Erythroblast (primary cell): ENCODE measurements around the gene GNRH2.

Experiments used
- GATA1 ChIP-seq: IDR thresholded peaks from 2 replicates; pipeline ENCODE4 v1.6.1; 2011; ENCODE audit warnings: low read depth, mild to moderate bottlenecking, control low read depth, low read length, moderate library complexity
- POLR2A ChIP-seq: IDR thresholded peaks from 2 replicates; pipeline ENCODE4 v1.6.1; 2011; ENCODE audit warnings: mild to moderate bottlenecking, low read length

DNA sequence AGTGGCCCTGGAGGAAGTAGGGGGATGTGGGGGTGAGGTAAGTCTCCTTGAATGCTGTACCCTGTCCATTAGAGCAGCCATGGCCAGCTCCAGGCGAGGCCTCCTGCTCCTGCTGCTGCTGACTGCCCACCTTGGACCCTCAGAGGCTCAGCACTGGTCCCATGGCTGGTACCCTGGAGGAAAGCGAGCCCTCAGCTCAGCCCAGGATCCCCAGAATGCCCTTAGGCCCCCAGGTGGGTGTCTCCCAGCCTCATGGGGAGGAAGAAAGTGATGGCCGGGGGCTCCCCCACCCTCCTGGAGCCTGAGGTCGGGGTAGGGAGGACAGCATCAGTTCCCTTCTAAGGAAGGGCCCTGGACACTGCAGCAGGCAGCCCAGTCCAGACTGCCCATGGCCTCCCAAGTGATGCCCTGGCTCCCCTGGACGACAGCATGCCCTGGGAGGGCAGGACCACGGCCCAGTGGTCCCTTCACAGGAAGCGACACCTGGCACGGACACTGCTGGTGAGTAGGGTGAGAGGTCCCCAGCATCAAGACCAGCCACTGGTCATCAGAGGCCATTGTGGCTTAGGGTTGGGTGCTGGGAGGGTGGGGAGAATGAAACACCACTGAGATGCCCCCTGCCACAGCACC is 1.0 kb downstream of the GNRH2 start:
- TF ChIP-seq POLR2A (no peak), GATA1 (no peak)
